GM19099 (cell line): Measurements from ENCODE around the gene FOXJ2.

ENCODE experiments used
- POLR2A ChIP-seq: IDR thresholded peaks from 3 replicates; pipeline ENCODE4 v1.6.1; 2011; ENCODE audit warnings: low read depth; ENCODE audit not compliant: insufficient read length; ENCODE audit errors: extremely low read depth

Gene FOXJ2

GRCh38 chr12:8096281-8096915 is 63.9 kb downstream of the FOXJ2 start:
- no peak for TF ChIP-seq POLR2A

GRCh38 chr12:8099235-8099634 is 66.7 kb downstream of the FOXJ2 start:
- TF ChIP-seq POLR2A: no peak
